ENCODE data around the gene SMPD3. TPM values are rescaled to one million over a fixed set of nuclear protein-coding genes. Genes with fewer than 3 reads are reported as not detected.

Gene SMPD3
- total RNA-seq, 1 experiment from 2014 or later: 0.89 TPM

DNA sequence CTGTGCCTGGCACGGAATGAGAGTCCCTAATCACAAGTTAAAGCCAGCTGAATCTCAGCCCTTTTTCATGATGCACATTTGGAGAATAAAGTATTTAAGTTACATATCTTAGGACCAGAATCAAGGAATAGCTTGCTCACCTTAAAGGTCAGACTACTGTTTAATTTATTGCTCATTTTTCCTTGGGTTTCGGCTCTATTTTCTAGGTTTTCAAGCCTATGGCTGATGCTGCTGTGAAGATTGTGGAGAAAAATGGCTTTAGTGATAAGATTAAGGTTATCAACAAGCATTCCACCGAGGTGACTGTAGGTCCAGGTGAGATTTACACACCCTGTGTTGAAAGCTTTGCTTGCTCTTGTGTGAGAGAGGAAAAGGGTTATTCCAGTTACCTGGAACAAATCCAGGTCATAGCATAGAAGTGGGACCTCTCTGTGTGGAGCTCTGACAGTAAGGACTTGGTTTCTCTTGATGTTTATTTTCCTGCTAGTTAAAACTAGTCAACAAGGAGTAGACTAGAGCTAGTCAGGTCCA, 119.4 kb downstream of the SMPD3 start:
- H3K9me3 ChIP-seq (ENCODE audit: control insufficient read depth in 1 of 2, insufficient read depth in 1 of 2, low read depth in 1 of 2, low read length in 2 of 2): no peaks in the 10 kb centered on the region
- POLR2A ChIA-PET: interaction anchor here (1.2 kb wide), 1 partner anchor 65 kb away, joined by 3 read pairs; the partner anchor contains the start of gene SLC7A6
- intact Hi-C loops (cut with micrococcal nuclease): loop anchor here (1.0 kb wide), 2 partner anchors 68 to 89 kb away; no protein-coding TSS in a partner anchor
- BruUV-seq (replicated peaks): no TSS peak
- peaks cover 6 to 7% of the 10 kb centered on the region in 2 experiments; a peak in 3 of 4 replicates for H3K4me1 ChIP-seq (ENCODE audit: control insufficient read depth in 1 of 2, insufficient read depth in 2 of 2, low read length in 2 of 2)
- no peak overlapping the region for H3K4me3 ChIP-seq (replicated peaks in 1 of 2; ENCODE audit: low read depth in 1 of 2, low read length in 2 of 2)
- DNase-seq (ENCODE audit: low read depth, low spot score): no peak
- RAD21 ChIA-PET (ENCODE audit: low non-redundant PET in 1 of 2, low total read pairs in 2 of 2, uncharacterized antibody in 2 of 2, unreplicated experiment in 2 of 2): no interaction called here
- H3K9me2 ChIP-seq (ENCODE audit: insufficient read depth): no peaks in the 10 kb centered on the region
- CTCF ChIA-PET: interaction anchor here (4.4 kb wide), 1 partner anchor 67 kb away, joined by 54 read pairs; the partner anchor contains the start of gene SLC7A6
- ATAC-seq: no peak
- no peak overlapping the region for H3K27ac ChIP-seq (ENCODE audit: low read depth, low read length)
- no peaks in the 10 kb centered on the region for H3K27me3 ChIP-seq (ENCODE audit: insufficient read depth, low read length)
- TF ChIP-seq FOSL1 (IDR thresholded peaks at IDR 0.05; ENCODE audit: low read depth) (no peak), EGR1 (IDR thresholded peaks at IDR 0.05; ENCODE audit: low read depth) (no peak), ZNF274 (IDR thresholded peaks at IDR 0.05; ENCODE audit: low read depth, low read length) (no peak), SIN3A (IDR thresholded peaks at IDR 0.05; ENCODE audit: low read depth) (no peak), JUND (IDR thresholded peaks at IDR 0.05) (no peak), ELF1 (IDR thresholded peaks at IDR 0.05; ENCODE audit: borderline replicate concordance, low read depth) (no peak), SP1 (IDR thresholded peaks at IDR 0.05; ENCODE audit: low read depth) (no peak)
- TF ChIP-seq, protein P1, sequence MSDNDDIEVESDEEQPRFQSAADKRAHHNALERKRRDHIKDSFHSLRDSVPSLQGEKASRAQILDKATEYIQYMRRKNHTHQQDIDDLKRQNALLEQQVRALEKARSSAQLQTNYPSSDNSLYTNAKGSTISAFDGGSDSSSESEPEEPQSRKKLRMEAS (IDR thresholded peaks at IDR 0.05): no peak
- TF ChIP-seq, protein P2, sequence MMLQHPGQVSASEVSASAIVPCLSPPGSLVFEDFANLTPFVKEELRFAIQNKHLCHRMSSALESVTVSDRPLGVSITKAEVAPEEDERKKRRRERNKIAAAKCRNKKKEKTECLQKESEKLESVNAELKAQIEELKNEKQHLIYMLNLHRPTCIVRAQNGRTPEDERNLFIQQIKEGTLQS (IDR thresholded peaks at IDR 0.05): no peak
- TF ChIP-seq, protein P3, sequence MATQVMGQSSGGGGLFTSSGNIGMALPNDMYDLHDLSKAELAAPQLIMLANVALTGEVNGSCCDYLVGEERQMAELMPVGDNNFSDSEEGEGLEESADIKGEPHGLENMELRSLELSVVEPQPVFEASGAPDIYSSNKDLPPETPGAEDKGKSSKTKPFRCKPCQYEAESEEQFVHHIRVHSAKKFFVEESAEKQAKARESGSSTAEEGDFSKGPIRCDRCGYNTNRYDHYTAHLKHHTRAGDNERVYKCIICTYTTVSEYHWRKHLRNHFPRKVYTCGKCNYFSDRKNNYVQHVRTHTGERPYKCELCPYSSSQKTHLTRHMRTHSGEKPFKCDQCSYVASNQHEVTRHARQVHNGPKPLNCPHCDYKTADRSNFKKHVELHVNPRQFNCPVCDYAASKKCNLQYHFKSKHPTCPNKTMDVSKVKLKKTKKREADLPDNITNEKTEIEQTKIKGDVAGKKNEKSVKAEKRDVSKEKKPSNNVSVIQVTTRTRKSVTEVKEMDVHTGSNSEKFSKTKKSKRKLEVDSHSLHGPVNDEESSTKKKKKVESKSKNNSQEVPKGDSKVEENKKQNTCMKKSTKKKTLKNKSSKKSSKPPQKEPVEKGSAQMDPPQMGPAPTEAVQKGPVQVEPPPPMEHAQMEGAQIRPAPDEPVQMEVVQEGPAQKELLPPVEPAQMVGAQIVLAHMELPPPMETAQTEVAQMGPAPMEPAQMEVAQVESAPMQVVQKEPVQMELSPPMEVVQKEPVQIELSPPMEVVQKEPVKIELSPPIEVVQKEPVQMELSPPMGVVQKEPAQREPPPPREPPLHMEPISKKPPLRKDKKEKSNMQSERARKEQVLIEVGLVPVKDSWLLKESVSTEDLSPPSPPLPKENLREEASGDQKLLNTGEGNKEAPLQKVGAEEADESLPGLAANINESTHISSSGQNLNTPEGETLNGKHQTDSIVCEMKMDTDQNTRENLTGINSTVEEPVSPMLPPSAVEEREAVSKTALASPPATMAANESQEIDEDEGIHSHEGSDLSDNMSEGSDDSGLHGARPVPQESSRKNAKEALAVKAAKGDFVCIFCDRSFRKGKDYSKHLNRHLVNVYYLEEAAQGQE (IDR thresholded peaks at IDR 0.05; ENCODE audit: low read depth): no peak
- TF ChIP-seq, protein P4, sequence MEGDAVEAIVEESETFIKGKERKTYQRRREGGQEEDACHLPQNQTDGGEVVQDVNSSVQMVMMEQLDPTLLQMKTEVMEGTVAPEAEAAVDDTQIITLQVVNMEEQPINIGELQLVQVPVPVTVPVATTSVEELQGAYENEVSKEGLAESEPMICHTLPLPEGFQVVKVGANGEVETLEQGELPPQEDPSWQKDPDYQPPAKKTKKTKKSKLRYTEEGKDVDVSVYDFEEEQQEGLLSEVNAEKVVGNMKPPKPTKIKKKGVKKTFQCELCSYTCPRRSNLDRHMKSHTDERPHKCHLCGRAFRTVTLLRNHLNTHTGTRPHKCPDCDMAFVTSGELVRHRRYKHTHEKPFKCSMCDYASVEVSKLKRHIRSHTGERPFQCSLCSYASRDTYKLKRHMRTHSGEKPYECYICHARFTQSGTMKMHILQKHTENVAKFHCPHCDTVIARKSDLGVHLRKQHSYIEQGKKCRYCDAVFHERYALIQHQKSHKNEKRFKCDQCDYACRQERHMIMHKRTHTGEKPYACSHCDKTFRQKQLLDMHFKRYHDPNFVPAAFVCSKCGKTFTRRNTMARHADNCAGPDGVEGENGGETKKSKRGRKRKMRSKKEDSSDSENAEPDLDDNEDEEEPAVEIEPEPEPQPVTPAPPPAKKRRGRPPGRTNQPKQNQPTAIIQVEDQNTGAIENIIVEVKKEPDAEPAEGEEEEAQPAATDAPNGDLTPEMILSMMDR (IDR thresholded peaks at IDR 0.05 in 2 of 3, conservative IDR thresholded peaks at IDR 0.05 in 1 of 3; ENCODE audit: borderline replicate concordance in 1 of 3, insufficient read depth in 1 of 3, low read depth in 2 of 3, low read length in 2 of 3): no peak; a peak in 1 of 6 replicates
- H3K79me2 ChIP-seq (ENCODE audit: insufficient read depth, low read length): no peaks in the 10 kb centered on the region
- H3K36me3 ChIP-seq (ENCODE audit: control insufficient read depth in 1 of 2, insufficient read depth in 2 of 2, low read length in 2 of 2): peaks cover 5 to 10% of the 10 kb centered on the region in 2 experiments; a peak in 3 of 4 replicates
- no peak overlapping the region for H3K4me2 ChIP-seq (ENCODE audit: low read length)
- no peak overlapping the region for H2AFZ ChIP-seq (ENCODE audit: low read depth, low read length, poor library complexity, severe bottlenecking)
- H4K20me1 ChIP-seq (ENCODE audit: insufficient read depth): no peaks in the 10 kb centered on the region
- no peak overlapping the region for H3K9ac ChIP-seq (ENCODE audit: low read length)

All from HCT116 (cell line).